NCI-H128 (cell line): ENCODE data around the gene THPO.

ENCODE experiments used
- DNase-seq: peaks from one replicate; lab custom pipeline; 2025; ENCODE audit not compliant: unreplicated experiment; lab: John Stamatoyannopoulos, UW

Gene THPO

GRCh38 chr3:184335661-184336546 is 42.1 kb downstream of the THPO start:
- peak; percentile 74 for DNase-seq

- no peak for DNase-seq
Measured at GRCh38 chr3:184335291-184335660, 42.7 kb downstream of the THPO start.

- DNase-seq: no peak
Measured at GRCh38 chr3:184334470-184335158, 43.4 kb downstream of the THPO start.

- DNase-seq: no peak
Measured at GRCh38 chr3:184333700-184334099, 44.3 kb downstream of the THPO start.

GRCh38 chr3:184333190-184333589 is 44.8 kb downstream of the THPO start:
- no peak for DNase-seq

GRCh38 chr3:184332370-184333090 is 45.5 kb downstream of the THPO start:
- DNase-seq: no peak

GRCh38 chr3:184328516-184328915 is 49.5 kb downstream of the THPO start:
- no peak for DNase-seq

- no peak for DNase-seq
Measured at GRCh38 chr3:184327171-184327570, 50.8 kb downstream of the THPO start.

- DNase-seq: no peak
Measured at GRCh38 chr3:184325715-184326369, 52.2 kb downstream of the THPO start.

- DNase-seq: no peak
Measured at GRCh38 chr3:184325269-184325668, 52.7 kb downstream of the THPO start.

- no peak for DNase-seq
Measured at GRCh38 chr3:184323696-184324095, 54.3 kb downstream of the THPO start.

GRCh38 chr3:184322731-184323487 is 55.1 kb downstream of the THPO start:
- no peak for DNase-seq
